ENCODE data around the gene TBX18. TPM values are rescaled to one million over a fixed set of nuclear protein-coding genes. Genes with fewer than 3 reads are reported as not detected.
A peak's percentile ranks its signal among the peaks of the same experiment; 100 is the strongest.

The TBX18 gene
- total and polyA plus RNA-seq, 9 of the 15 experiments (the other 6 are each of a cell fraction or from before 2014, with no cell fraction given): 4.0 to 36.1 (median 20.7) TPM

DNA sequence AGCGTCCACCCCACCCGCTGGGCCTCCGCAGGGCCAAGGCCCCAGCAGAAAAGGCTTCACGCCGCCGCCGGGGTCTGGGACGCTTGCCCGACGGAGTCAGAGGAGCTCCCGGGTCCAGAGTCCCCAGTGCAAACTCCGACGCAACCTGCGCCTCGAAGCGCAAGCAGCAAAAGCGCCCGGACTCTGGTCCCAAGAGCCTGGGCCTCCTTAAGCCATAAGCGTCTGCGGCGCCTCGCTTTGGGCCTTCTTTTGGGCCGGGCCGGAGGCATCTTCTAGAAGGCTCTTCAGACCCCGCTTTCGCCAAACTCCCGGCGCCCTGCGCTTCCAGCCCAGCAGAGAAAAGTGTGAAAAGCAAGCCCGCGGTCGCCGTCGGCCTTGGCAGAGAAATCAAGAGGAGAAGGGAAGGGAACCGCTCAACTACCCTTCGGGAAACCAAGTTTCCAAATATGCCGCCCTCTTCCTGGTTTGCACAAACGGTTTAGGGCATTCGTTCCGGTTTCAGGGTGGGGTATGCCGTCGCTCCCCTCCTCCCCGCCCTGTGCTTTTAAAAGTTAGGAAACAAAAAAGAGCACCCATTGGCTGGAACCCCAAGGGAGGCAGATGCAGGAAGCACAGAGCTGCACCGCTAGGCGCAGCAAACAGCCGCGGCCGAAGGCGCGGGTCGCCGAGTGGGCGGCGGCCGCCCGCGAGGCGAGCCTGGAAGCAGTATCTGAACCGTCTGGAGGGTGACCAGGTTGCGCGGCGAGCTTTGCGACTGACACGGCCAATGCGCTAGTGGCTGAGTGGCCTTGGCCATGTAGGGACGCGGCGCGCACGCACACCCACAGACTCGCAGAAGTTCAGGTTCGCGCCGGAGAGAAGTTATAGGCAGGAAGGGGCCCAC, 1.2 kb downstream of the TBX18 start (continued):
- TF ChIP-seq SMAD1 (IDR thresholded peaks at IDR 0.05; ENCODE audit: low read depth, low read length, partially characterized antibody): no peak
- TF ChIP-seq, protein P1, sequence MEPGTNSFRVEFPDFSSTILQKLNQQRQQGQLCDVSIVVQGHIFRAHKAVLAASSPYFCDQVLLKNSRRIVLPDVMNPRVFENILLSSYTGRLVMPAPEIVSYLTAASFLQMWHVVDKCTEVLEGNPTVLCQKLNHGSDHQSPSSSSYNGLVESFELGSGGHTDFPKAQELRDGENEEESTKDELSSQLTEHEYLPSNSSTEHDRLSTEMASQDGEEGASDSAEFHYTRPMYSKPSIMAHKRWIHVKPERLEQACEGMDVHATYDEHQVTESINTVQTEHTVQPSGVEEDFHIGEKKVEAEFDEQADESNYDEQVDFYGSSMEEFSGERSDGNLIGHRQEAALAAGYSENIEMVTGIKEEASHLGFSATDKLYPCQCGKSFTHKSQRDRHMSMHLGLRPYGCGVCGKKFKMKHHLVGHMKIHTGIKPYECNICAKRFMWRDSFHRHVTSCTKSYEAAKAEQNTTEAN (CRISPR knock-in tag; IDR thresholded peaks at IDR 0.05): no peak
- TF ChIP-seq, protein P2, sequence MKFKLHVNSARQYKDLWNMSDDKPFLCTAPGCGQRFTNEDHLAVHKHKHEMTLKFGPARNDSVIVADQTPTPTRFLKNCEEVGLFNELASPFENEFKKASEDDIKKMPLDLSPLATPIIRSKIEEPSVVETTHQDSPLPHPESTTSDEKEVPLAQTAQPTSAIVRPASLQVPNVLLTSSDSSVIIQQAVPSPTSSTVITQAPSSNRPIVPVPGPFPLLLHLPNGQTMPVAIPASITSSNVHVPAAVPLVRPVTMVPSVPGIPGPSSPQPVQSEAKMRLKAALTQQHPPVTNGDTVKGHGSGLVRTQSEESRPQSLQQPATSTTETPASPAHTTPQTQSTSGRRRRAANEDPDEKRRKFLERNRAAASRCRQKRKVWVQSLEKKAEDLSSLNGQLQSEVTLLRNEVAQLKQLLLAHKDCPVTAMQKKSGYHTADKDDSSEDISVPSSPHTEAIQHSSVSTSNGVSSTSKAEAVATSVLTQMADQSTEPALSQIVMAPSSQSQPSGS (CRISPR knock-in tag; IDR thresholded peaks at IDR 0.05): no peak
- TF ChIP-seq TEAD1 (CRISPR knock-in tag; IDR thresholded peaks at IDR 0.05): 0 out of 4 replicates have a peak, but pooled peaks of 1 of the 2 experiments have one; percentile 54
- TF ChIP-seq, protein P3, sequence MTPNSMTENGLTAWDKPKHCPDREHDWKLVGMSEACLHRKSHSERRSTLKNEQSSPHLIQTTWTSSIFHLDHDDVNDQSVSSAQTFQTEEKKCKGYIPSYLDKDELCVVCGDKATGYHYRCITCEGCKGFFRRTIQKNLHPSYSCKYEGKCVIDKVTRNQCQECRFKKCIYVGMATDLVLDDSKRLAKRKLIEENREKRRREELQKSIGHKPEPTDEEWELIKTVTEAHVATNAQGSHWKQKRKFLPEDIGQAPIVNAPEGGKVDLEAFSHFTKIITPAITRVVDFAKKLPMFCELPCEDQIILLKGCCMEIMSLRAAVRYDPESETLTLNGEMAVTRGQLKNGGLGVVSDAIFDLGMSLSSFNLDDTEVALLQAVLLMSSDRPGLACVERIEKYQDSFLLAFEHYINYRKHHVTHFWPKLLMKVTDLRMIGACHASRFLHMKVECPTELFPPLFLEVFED (CRISPR knock-in tag; conservative IDR thresholded peaks at IDR 0.05): no peak
- TF ChIP-seq, protein P4, sequence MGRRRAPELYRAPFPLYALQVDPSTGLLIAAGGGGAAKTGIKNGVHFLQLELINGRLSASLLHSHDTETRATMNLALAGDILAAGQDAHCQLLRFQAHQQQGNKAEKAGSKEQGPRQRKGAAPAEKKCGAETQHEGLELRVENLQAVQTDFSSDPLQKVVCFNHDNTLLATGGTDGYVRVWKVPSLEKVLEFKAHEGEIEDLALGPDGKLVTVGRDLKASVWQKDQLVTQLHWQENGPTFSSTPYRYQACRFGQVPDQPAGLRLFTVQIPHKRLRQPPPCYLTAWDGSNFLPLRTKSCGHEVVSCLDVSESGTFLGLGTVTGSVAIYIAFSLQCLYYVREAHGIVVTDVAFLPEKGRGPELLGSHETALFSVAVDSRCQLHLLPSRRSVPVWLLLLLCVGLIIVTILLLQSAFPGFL (CRISPR knock-in tag; IDR thresholded peaks at IDR 0.05): no peak
- no peak for TF ChIP-seq FOXJ2 (tag; IDR thresholded peaks at IDR 0.05)
- peak; percentile 91 for TF ChIP-seq SNIP1 (IDR thresholded peaks at IDR 0.05; ENCODE audit: low read depth)
- TF ChIP-seq, protein P5, sequence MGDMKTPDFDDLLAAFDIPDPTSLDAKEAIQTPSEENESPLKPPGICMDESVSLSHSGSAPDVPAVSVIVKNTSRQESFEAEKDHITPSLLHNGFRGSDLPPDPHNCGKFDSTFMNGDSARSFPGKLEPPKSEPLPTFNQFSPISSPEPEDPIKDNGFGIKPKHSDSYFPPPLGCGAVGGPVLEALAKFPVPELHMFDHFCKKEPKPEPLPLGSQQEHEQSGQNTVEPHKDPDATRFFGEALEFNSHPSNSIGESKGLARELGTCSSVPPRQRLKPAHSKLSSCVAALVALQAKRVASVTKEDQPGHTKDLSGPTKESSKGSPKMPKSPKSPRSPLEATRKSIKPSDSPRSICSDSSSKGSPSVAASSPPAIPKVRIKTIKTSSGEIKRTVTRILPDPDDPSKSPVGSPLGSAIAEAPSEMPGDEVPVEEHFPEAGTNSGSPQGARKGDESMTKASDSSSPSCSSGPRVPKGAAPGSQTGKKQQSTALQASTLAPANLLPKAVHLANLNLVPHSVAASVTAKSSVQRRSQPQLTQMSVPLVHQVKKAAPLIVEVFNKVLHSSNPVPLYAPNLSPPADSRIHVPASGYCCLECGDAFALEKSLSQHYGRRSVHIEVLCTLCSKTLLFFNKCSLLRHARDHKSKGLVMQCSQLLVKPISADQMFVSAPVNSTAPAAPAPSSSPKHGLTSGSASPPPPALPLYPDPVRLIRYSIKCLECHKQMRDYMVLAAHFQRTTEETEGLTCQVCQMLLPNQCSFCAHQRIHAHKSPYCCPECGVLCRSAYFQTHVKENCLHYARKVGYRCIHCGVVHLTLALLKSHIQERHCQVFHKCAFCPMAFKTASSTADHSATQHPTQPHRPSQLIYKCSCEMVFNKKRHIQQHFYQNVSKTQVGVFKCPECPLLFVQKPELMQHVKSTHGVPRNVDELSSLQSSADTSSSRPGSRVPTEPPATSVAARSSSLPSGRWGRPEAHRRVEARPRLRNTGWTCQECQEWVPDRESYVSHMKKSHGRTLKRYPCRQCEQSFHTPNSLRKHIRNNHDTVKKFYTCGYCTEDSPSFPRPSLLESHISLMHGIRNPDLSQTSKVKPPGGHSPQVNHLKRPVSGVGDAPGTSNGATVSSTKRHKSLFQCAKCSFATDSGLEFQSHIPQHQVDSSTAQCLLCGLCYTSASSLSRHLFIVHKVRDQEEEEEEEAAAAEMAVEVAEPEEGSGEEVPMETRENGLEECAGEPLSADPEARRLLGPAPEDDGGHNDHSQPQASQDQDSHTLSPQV (IDR thresholded peaks at IDR 0.05): no peak
- no peak for TF ChIP-seq SMARCC2 (IDR thresholded peaks at IDR 0.05; ENCODE audit: low read depth)
- TF ChIP-seq SRSF3 (IDR thresholded peaks at IDR 0.05; ENCODE audit: insufficient read depth, low read length): no peak
- no peak for TF ChIP-seq STAT5B (CRISPR knock-in tag; IDR thresholded peaks at IDR 0.05)
- TF ChIP-seq MAFK (IDR thresholded peaks at IDR 0.05; ENCODE audit: low read length): no peak
- no peak for TF ChIP-seq RUNX1 (IDR thresholded peaks at IDR 0.05; ENCODE audit: low read depth)
- TF ChIP-seq ASH1L (IDR thresholded peaks at IDR 0.05; ENCODE audit: borderline replicate concordance, low read depth, partially characterized antibody): peak; percentile 21
- TF ChIP-seq ZC3H11A (IDR thresholded peaks at IDR 0.05; ENCODE audit: low read depth, low read length): no peak
- no peak for TF ChIP-seq SOX6 (IDR thresholded peaks at IDR 0.05)
